ENCODE measurements around the gene CCDC124.

CCDC124 gene

DNA sequence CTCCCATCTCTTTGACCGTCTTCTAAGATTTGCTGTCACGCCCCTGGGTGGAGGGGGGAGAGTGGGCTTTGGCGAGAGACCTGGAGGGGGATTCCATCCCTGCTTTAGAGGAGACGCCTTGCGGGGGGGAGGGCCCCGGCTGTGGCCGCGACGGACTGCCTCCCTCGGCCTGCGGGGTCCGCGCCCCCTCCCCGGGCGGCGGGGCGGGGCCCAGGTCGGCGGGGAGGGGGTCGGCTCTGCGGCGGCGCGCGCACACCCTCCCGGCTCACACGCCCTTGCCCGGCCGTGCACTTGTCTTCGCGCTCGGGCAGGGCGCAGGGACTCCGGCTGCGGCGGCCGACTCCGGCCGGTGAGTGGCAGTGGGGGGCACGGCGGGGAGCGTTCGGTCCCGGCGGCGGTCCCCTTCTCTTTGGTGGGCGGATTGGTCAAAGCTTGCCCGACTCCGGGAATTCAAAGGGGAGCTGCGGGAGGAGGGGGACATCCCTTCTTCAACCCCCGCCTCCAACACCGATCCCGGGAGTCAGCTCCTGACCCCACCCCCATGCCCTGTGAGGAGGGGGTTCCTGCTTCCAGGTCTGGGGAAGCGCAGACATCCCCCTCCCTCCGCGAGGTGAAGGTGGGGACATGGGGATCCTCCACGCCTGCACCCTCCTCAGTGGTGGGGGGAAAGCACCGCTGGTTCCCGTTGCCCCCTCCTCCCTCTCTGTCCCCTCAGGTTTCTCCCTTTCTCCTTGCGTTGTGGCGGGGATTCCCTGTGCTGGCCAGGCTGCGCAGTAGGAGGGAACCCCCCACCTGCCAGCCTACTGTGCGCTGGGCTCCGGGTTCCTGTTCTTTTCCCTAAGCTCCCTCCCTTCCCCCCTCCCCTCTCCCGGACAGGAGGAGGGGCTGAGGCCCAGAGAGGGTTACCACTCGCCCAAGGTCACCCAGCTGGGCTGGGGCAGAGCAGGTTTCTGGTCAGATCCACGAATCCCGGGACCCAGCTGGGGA lies 19.5 kb downstream of the CCDC124 start:
- no peak overlapping the region for H3K4me3 ChIP-seq (ENCODE audit: low read length)
- no peak for DNase-seq (ENCODE audit: low read depth)
- TF ChIP-seq, protein P1, sequence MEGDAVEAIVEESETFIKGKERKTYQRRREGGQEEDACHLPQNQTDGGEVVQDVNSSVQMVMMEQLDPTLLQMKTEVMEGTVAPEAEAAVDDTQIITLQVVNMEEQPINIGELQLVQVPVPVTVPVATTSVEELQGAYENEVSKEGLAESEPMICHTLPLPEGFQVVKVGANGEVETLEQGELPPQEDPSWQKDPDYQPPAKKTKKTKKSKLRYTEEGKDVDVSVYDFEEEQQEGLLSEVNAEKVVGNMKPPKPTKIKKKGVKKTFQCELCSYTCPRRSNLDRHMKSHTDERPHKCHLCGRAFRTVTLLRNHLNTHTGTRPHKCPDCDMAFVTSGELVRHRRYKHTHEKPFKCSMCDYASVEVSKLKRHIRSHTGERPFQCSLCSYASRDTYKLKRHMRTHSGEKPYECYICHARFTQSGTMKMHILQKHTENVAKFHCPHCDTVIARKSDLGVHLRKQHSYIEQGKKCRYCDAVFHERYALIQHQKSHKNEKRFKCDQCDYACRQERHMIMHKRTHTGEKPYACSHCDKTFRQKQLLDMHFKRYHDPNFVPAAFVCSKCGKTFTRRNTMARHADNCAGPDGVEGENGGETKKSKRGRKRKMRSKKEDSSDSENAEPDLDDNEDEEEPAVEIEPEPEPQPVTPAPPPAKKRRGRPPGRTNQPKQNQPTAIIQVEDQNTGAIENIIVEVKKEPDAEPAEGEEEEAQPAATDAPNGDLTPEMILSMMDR (conservative IDR thresholded peaks at IDR 0.05; ENCODE audit: low read length), result no peak

DNA sequence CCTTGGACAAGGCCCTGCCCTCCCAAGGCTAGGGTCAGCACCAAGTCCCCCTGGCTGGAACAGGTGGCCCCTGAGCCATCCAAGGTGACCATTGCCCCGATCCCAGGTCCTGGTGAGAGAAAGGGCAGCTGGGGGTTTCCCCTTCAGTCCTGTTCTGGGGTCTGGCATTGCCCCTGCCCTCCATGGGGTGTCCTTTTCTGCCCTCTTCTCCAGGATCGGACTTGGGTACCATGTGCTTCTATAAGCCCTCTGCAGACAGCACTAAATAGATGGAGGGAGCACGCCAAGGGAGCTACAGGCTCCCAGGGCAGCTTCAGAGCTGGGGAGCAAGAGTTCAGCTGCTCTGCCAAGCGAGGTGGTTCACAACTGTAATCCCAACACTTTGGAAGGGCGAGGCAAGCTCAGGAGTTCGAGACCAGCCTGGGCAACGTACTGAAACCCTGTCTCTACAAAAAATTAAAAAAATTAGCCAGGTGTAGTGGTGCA lies 20.5 kb downstream of the CCDC124 start:
- TF ChIP-seq, protein P1 (conservative IDR thresholded peaks at IDR 0.05; ENCODE audit: low read length), result no peak
- DNase-seq (ENCODE audit: low read depth), result no peak
- H3K4me3 ChIP-seq (ENCODE audit: low read length), result no peak overlapping the region

DNA sequence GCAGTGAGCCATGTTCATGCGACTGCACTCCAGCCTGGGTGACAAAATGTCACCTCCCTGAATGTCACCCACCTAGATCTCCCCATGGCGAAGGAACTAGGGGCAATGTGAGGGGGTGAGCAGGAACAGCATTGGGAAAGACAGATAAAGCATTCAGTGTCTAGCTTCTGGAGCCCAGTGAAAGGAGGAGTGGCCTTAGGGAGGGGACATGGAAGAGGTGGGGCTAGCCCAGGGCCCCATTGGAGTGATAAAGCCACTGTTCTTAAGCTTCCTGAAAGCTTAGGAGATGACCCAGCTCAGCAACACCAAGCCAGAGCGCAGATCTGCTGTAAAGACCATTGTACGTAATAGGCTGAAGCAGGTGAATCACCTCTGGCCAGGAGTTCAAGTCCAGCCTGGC lies 21.1 kb downstream of the CCDC124 start:
- TF ChIP-seq, protein P1 (conservative IDR thresholded peaks at IDR 0.05; ENCODE audit: low read length), result no peak
- H3K4me3 ChIP-seq (ENCODE audit: low read length), result no peak overlapping the region
- no peak for DNase-seq (ENCODE audit: low read depth)

DNA sequence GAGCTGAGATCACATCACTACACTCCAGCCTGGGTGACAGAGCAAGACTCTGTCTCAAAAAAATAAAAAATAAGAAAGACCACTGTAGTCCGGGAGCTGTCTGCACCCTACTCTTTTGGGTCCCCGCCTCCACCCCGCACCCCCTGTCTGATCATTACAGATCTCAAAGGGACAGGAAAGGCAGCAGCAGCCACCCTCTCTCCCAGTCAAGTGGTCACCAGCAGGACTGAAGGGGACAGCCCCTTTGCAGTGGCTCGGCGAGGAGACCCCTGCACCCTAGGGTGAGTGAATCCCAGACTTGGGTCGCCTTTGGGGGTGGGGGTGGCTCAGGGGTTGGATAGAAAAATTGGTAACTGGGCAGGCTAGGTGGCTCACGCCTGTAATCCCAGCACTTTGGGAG lies 21.6 kb downstream of the CCDC124 start:
- TF ChIP-seq, protein P1 (conservative IDR thresholded peaks at IDR 0.05; ENCODE audit: low read length), result no peak
- H3K4me3 ChIP-seq (ENCODE audit: low read length), result no peak overlapping the region
- no peak for DNase-seq (ENCODE audit: low read depth)

DNA sequence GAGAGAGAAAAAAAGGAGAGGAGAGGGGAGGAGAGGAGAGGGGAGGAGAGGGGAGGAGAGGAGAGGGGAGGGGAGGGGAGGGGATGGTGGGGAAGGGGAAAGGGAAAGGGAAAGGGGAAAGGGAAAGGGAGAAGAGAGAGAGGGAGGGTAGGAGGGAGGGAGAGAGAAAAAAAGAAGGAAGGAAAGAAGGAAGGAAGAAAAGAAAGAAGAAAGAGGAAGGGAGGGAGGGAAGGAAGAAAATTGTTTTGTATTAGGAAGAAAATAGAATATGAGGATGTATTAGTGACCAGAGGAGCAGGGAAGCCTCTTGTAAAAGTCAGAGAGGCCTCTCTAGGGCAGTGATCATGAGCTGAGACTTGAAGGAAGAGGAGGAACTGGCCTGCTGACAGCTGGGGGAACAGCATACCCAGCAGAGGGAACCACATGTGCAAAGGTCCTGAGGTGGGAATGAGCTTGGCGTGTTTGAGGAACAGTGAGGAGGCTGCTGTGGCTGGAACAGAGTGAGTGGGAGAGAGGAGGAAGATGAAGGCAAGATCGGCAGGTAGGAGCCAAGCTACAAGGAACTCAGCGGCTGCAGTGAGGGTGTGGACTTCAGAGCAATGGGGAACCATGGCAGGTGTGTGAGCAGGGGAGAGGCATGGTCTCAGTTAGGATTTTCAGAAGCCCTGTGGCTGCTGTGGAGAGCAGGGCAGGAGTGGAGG lies 24.5 kb downstream of the CCDC124 start:
- no peak overlapping the region for H3K4me3 ChIP-seq (ENCODE audit: low read length)
- TF ChIP-seq, protein P1 (conservative IDR thresholded peaks at IDR 0.05; ENCODE audit: low read length), result no peak
- no peak for DNase-seq (ENCODE audit: low read depth)

DNA sequence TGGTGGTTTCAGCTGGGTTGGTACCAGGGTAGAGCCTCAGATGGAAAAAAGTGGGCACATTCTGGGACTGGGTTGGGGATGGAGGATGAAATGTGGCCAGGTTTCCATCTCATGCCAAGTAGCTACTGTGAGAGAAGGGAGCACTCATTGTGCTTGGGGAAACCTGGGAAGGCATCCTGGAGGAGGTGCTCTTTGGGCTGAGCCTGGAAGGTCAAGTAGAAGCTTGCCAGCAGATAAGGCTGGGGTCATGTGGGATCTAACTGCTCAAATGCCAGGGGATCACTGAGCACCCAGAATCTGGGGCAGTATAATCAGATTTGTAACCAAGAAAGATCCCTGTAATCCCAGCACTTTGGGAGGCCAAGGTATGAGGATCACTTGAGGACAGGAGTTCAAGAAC lies 25.1 kb downstream of the CCDC124 start:
- DNase-seq (ENCODE audit: low read depth), result no peak
- TF ChIP-seq, protein P1 (conservative IDR thresholded peaks at IDR 0.05; ENCODE audit: low read length), result no peak
- H3K4me3 ChIP-seq (ENCODE audit: low read length), result no peak overlapping the region

All from AG10803 (cell line).